ENCODE results near the gene ZNF583.
A peak's percentile ranks its signal among the peaks of the same experiment; 100 is the strongest.

The ZNF583 gene

DNA sequence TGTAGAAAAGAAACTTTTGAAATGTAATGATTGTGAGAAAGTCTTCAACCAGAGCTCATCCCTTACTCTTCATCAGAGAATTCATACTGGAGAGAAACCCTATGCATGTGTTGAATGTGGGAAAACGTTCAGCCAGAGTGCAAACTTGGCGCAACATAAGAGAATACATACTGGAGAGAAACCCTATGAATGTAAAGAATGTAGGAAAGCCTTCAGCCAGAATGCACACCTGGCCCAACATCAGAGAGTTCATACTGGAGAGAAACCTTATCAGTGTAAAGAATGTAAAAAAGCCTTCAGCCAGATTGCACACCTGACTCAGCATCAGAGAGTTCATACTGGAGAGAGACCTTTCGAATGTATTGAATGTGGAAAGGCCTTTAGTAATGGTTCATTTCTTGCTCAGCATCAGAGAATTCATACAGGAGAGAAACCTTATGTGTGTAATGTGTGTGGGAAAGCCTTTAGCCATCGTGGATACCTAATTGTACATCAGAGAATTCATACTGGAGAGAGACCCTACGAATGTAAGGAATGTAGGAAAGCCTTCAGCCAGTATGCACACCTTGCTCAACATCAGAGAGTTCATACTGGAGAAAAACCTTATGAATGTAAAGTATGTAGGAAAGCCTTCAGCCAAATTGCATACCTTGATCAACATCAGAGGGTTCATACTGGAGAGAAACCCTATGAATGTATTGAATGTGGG lies 19.3 kb downstream of the ZNF583 start:
- no peak for DNase-seq
- intact Hi-C loops (cut with DNase I), result no loop called here

DNA sequence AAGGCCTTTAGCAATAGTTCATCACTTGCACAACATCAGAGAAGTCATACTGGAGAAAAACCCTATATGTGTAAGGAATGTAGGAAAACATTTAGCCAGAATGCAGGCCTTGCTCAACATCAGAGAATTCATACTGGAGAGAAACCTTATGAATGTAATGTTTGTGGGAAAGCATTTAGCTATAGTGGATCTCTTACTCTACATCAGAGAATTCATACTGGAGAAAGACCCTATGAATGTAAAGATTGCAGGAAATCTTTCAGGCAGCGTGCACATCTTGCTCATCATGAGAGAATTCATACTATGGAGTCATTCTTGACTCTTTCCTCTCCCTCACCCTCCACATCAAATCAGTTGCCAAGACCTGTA lies 19.8 kb downstream of the ZNF583 start:
- no peak for DNase-seq
- intact Hi-C loops (cut with DNase I), result no loop called here

DNA sequence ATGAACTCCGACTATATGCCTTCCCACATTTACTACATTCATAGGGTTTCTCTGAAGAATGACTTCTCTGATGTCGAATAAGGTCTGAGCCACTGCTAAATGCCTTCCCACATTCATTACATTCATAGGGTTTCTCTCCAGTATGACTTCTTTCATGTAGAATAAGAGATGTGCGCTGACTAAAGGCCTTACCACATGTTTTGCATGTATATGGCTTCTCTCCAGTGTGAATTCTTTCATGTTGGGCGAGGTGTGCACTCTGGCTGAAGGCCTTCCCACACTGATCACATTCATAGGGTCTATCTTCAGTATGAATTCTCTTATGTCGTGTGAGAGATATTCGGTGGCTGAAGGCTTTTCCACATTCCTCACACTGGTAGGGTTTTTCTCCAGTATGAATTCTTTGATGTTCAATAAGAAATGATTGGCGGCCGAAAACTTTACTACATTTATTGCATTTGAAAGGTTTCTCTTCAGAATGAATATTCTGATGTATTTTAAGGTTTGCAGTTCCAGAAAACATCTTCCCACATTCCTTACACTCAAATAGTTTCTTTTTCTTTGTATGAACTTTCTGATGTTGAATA lies 37.2 kb downstream of the ZNF583 start:
- intact Hi-C loops (cut with DNase I), result no loop called here
- DNase-seq, result no peak

DNA sequence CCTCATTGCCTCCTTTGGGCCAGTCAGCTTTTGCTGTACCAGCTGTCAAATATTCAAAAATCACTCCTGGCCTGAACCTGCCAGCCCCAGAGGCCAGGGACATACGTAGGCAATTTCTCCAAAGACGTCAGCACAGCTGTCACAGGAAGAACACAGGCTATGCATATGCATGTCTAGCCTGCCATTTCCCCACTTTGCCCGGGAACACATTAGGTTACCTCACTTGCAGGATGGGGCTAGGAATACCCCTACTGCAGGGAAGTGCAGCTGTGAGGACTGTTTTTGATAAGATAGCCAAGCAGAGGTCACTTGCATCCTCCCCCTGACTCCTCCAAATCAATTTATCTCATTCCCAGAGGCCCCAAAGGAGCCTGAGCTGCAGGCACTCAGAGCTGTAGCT lies 70.2 kb downstream of the ZNF583 start:
- intact Hi-C loops (cut with DNase I), result loop anchor here (10.0 kb wide), 1 partner anchor 70 kb away; the partner anchor contains the start of gene ZNF583
- no peak for DNase-seq

DNA sequence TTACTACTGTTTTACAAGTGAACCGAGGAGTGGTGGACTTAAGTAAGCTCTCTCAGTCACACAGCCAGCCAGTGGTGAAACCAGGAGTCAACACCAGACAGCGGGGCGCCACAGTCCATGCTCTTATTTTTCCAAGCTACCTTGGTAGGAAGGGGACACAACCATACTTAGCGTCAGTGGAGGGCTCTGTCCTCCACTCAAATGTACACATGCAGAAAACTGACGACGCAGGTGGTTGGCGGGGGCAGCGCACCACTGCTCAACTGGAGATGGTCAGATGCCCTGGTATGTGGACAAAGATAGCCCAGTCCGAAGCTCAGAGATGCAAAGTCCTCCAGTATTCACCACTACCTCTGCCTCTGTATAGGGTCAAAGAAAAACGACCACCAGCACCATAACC lies 72.0 kb downstream of the ZNF583 start:
- DNase-seq, result peak in 7 of 42 donors; percentile 4 to 32 (median 12)
- intact Hi-C loops (cut with DNase I), result loop anchor here (2.0 to 10.0 kb wide), 2 partner anchors 31 to 71 kb away; partner anchors contain the start of genes ZNF471 and ZNF583

Measured in head of caudate nucleus (tissue), 42 donors.